GM21381 (cell line): Measurements from ENCODE around the gene SDC1.

Experiments used
- ATAC-seq: cut with Tn5 transposase; IDR thresholded peaks from one replicate; pipeline ENCODE4 v1.9.1; 2021; ENCODE audit warnings: mild to moderate bottlenecking, moderate library complexity; ENCODE audit not compliant: unreplicated experiment

The SDC1 gene

GRCh38 chr2:20186855-20187187 lies 38.1 kb downstream of the SDC1 start:
- ATAC-seq, result no peak

- no peak for ATAC-seq
These were observed 38.7 kb downstream of the SDC1 start for GRCh38 chr2:20186078-20186854.

GRCh38 chr2:20185176-20186022 lies 39.5 kb downstream of the SDC1 start:
- no peak for ATAC-seq

- ATAC-seq, result no peak
These were observed 40.6 kb downstream of the SDC1 start for GRCh38 chr2:20184067-20184938.

GRCh38 chr2:20183373-20183772 lies 41.6 kb downstream of the SDC1 start:
- ATAC-seq, result no peak

GRCh38 chr2:20182241-20182931 lies 42.5 kb downstream of the SDC1 start:
- no peak for ATAC-seq

GRCh38 chr2:20181761-20182160 lies 43.2 kb downstream of the SDC1 start:
- ATAC-seq, result no peak

GRCh38 chr2:20180676-20181648 lies 44.0 kb downstream of the SDC1 start:
- ATAC-seq, result no peak

GRCh38 chr2:20179755-20180594 lies 45.0 kb downstream of the SDC1 start:
- ATAC-seq, result no peak

GRCh38 chr2:20179466-20179754 lies 45.5 kb downstream of the SDC1 start:
- no peak for ATAC-seq

GRCh38 chr2:20178666-20179465 lies 46.1 kb downstream of the SDC1 start:
- no peak for ATAC-seq

- ATAC-seq, result no peak
These were observed 46.7 kb downstream of the SDC1 start for GRCh38 chr2:20178249-20178607.

- ATAC-seq, result no peak
These were observed 47.2 kb downstream of the SDC1 start for GRCh38 chr2:20177556-20178248.

- no peak for ATAC-seq
These were observed 48.2 kb downstream of the SDC1 start for GRCh38 chr2:20176760-20177159.

GRCh38 chr2:20175931-20176330 lies 49.0 kb downstream of the SDC1 start:
- no peak for ATAC-seq

- no peak for ATAC-seq
These were observed 49.7 kb downstream of the SDC1 start for GRCh38 chr2:20175267-20175666.

- ATAC-seq, result no peak
These were observed 50.5 kb downstream of the SDC1 start for GRCh38 chr2:20174410-20174809.
